Sigmoid colon (tissue), 7 donors: Measurements from ENCODE around the gene BCL2L13. TPM values are rescaled to one million over a fixed set of nuclear protein-coding genes. Genes with fewer than 3 reads are reported as not detected.

Experiments used
- DNase-seq: peaks from one replicate; pipeline ENCODE4 v3.0.0-alpha.2; 2019
- H3K27ac ChIP-seq, 4 donors: fragments of 200-600 bp; sonication (generic); one replicate each; pipeline ENCODE4 v1.5.1; 2016 to 2019; ENCODE audit warnings: mild to moderate bottlenecking in 1 of 4
- H3K27me3 ChIP-seq, 3 donors: fragments of 200-600 bp; sonication (generic); one replicate each; pipeline ENCODE4 v1.5.1; 2019; ENCODE audit warnings: mild to moderate bottlenecking in 1 of 3
- H3K36me3 ChIP-seq, 4 donors: fragments of 200-600 bp; sonication (generic); one replicate each; pipeline ENCODE4 v1.5.1; 2016 to 2019
- H3K4me1 ChIP-seq, 4 donors: fragments of 200-600 bp; sonication (generic); one replicate each; pipeline ENCODE4 v1.5.1; 2017 to 2019
- H3K4me3 ChIP-seq, 4 donors: fragments of 200-600 bp; sonication (generic); one replicate each; pipeline ENCODE4 v1.5.1; 2017 to 2019; ENCODE audit warnings: mild to moderate bottlenecking in 2 of 4, moderate library complexity in 1 of 4
- H3K9me3 ChIP-seq, 4 donors: fragments of 200-600 bp in 3 of 4; sonication (generic) in 3 of 4; one replicate each; pipeline versions ENCODE4 v1.5.1 to v1.6.1; 2013 to 2019
- EP300 ChIP-seq, 4 donors: sonication (generic); formaldehyde crosslinking; IDR thresholded peaks; one replicate each; pipeline ENCODE4 v1.6.1; 2017; ENCODE audit warnings: antibody characterized with exemption in 4 of 4
- POLR2A ChIP-seq, 2 donors: fragments of 450-650 bp; IDR thresholded peaks; one replicate each; pipeline ENCODE4 v1.6.1; 2016; ENCODE audit warnings: antibody characterized with exemption in 2 of 2, mild to moderate bottlenecking in 2 of 2, moderate library complexity in 2 of 2
- POLR2AphosphoS5 ChIP-seq, 4 donors: sonication (generic); formaldehyde crosslinking; IDR thresholded peaks; one replicate each; pipeline ENCODE4 v1.6.1; 2017; ENCODE audit warnings: antibody characterized with exemption in 4 of 4
- WGBS, 2 donors: extraction: QIAGEN DNeasy Blood & Tissue Kit; methylation state at CpG; one replicate each; pipeline ENCODE4 v1.1.7; 2013; 5-methylcytosine and 5-hydroxymethylcytosine counted together
- intact Hi-C: fragments of 100-400 bp; cut with DNase I; formaldehyde crosslinking; loops from one replicate; pipeline ENCODE4 v1.15.1; 2023
- polyA plus RNA-seq, 3 donors: library from polyadenylated mRNA; stranded (reverse); fragments of 200-250 nt; gene quantifications; one replicate each; pipeline ENCODE4 v1.2.3, GENCODE V29; 2013
- total RNA-seq, 4 donors: library from RNA; depleted of rRNA; stranded (reverse); fragments of >200 nt; gene quantifications; one replicate each; pipeline ENCODE4 v1.1.0, GENCODE V29; 2016
- TF ChIP-seq, protein P1 (sequence below), 4 experiments: fragments of 450-650 bp in 3 of 4; fragments of 200-600 bp in 1 of 4; IDR thresholded peaks; one replicate each; pipeline ENCODE4 v1.5.1; 2016 to 2019; ENCODE audit warnings: antibody characterized with exemption in 4 of 4, mild to moderate bottlenecking in 3 of 4, moderate library complexity in 2 of 4
- donor health status: healthy with polysubstance abuse.
- donor health status: Bipolar disorder and iron deficiency.
- donor health status: healthy.

BCL2L13 gene
- total and polyA plus RNA-seq, 7 donors = 29.4 to 68.1 (median 59.2) TPM

DNA sequence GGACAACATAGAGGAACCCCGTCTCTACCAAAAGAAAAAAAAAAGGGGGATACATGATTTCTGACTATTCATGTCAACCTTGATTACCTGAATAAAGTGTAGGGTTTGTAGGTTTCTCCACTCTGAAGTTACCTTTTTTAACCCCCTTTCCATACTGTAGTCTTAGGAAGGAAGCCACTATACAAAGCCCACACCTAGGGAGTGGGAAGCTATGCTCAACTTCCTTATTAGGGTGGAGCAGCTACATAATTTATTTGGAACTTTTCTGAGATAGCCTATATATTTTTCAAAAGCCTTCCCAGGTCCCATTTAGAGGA lies 9.4 kb upstream of the BCL2L13 start:
- Histone ChIP-seq H3K36me3 (peaks cover 0 to 5% (median 0%) of the 10 kb centered on the region in 4 donors), H3K27me3 (no peaks in the 10 kb centered on the region), H3K27ac (peak overlapping the region; percentile 88 to 92 (median 90)), H3K4me1 (peaks cover 0 to 32% (median 24%) of the 10 kb centered on the region in 4 donors), H3K9me3 (no peaks in the 10 kb centered on the region), H3K4me3 (peak overlapping the region; percentile 66 to 99 (median 88))
- intact Hi-C loops = loop anchor here (2.0 to 5.0 kb wide), 2 partner anchors 22 to 448 kb away; partner anchors contain the start of gene PEX26
- TF ChIP-seq, protein P1, sequence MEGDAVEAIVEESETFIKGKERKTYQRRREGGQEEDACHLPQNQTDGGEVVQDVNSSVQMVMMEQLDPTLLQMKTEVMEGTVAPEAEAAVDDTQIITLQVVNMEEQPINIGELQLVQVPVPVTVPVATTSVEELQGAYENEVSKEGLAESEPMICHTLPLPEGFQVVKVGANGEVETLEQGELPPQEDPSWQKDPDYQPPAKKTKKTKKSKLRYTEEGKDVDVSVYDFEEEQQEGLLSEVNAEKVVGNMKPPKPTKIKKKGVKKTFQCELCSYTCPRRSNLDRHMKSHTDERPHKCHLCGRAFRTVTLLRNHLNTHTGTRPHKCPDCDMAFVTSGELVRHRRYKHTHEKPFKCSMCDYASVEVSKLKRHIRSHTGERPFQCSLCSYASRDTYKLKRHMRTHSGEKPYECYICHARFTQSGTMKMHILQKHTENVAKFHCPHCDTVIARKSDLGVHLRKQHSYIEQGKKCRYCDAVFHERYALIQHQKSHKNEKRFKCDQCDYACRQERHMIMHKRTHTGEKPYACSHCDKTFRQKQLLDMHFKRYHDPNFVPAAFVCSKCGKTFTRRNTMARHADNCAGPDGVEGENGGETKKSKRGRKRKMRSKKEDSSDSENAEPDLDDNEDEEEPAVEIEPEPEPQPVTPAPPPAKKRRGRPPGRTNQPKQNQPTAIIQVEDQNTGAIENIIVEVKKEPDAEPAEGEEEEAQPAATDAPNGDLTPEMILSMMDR (IDR thresholded peaks at IDR 0.05) = no peak
- TF ChIP-seq POLR2AphosphoS5 (IDR thresholded peaks at IDR 0.05) (no peak), POLR2A (IDR thresholded peaks at IDR 0.05) (no peak), EP300 (IDR thresholded peaks at IDR 0.05) (no peak)
- 0 to 3% methylated on average over 1 of the region's 1 CpG for WGBS, 2 donors
- DNase-seq = no peak

DNA sequence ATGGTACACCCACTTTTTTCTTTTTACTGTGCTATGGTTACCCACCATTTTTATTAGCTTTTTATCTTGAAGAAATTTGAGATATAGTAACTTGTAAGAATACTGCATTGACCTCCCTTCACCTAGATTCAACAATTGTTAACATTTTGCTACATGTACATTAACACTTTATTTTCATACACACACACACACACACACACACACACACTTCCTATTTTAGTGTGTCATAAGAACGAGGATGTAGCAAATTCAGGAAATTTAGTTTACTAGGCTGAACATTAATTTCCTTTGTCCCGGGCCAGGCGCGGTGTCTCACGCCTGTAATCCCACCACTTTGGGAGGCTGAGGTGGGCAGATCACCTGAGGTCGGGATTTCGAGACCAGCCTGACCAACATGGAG lies 8.9 kb upstream of the BCL2L13 start:
- no peak for DNase-seq
- intact Hi-C loops = loop anchor here (2.0 to 5.0 kb wide), 2 partner anchors 23 to 448 kb away; partner anchors contain the start of gene PEX26
- H3K4me3 ChIP-seq = no peak overlapping the region
- H3K4me1 ChIP-seq = peaks cover 0 to 32% (median 24%) of the 10 kb centered on the region in 4 donors
- WGBS, 2 donors = 68 to 84% methylated on average over 7 of the region's 7 CpGs
- H3K27ac ChIP-seq = peak overlapping the region; percentile 88 to 92 (median 90)
- no peaks in the 10 kb centered on the region for H3K9me3 ChIP-seq
- H3K36me3 ChIP-seq = peaks cover 0 to 4% (median 0%) of the 10 kb centered on the region in 4 donors
- TF ChIP-seq POLR2AphosphoS5 (IDR thresholded peaks at IDR 0.05) (no peak), POLR2A (IDR thresholded peaks at IDR 0.05) (no peak), EP300 (IDR thresholded peaks at IDR 0.05) (no peak)
- TF ChIP-seq, protein P1 (IDR thresholded peaks at IDR 0.05) = no peak
- H3K27me3 ChIP-seq = no peaks in the 10 kb centered on the region

DNA sequence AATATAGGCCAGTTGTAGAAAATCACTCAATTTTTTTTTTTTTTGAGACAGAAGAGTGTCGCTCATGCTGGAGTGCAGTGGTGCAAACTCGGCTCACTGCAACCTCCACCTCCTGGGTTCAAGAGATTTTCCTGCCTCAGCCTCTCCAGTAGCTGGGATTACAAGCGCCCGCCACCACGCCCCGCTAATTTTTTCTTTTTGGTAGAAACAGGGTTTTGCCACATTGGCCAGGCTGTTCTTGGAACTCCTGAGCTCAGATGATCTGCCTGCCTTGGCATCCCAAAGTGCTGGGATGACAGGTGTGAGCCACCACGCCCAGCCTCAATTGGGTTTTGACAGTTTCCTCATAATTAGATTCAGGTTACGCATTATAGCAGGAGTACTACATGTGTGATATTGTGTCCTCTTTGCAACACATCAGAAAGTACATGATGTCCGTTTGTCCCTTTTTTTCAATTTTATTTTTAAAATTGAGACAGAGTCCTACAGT lies 7.4 kb upstream of the BCL2L13 start:
- 74 to 88% methylated on average over 9 of the region's 9 CpGs for WGBS, 2 donors
- intact Hi-C loops = no loop called here
- DNase-seq = no peak
- Histone ChIP-seq H3K9me3 (no peaks in the 10 kb centered on the region), H3K4me1 (peaks cover 0 to 23% (median 21%) of the 10 kb centered on the region in 4 donors), H3K27me3 (no peaks in the 10 kb centered on the region), H3K4me3 (no peak overlapping the region), H3K36me3 (no peaks in the 10 kb centered on the region), H3K27ac (no peak overlapping the region)
- TF ChIP-seq, protein P1 (IDR thresholded peaks at IDR 0.05) = no peak
- no peak for TF ChIP-seq POLR2A (IDR thresholded peaks at IDR 0.05)

DNA sequence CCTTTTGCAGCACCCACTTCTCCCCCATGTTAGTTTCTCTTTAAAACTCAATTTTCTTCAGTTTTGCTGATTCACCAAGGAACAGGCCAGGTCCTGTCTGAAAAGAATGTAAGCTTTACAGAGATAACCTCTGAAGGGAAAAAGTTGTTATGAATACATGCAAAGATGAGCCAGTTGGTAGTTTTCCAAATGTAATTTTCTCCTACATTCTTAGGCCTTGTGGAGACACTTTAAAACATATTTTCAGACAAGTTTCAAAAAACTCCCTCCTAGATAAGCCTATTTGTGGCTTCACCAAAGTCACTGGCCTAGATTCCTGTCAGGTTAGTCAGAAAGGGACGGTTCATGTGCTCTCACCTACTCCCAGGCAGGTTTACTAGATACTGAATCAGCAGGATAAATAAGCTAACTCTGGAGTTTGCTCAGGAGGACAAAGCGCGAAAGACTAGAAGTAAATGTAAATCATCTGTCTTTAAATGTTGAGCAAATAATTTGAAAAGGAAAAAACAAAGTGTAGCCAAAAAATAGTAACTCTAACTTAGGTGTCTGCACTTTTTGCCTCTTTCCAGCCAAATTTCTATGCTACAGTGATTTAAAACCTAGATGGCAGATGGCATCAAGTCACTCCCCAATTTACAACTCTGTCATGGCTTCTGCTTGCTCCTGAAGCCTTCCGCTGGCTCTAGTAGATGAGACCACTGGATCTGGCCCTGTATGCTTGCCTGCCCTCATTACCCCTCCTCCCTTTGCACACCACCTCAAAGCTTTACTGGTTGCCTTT lies 5.2 kb upstream of the BCL2L13 start:
- TF ChIP-seq, protein P1 (IDR thresholded peaks at IDR 0.05) = no peak
- TF ChIP-seq POLR2A (IDR thresholded peaks at IDR 0.05) (no peak), POLR2AphosphoS5 (IDR thresholded peaks at IDR 0.05) (no peak), EP300 (IDR thresholded peaks at IDR 0.05) (no peak)
- no peak for DNase-seq
- intact Hi-C loops = no loop called here
- 79 to 88% methylated on average over 4 of the region's 4 CpGs for WGBS, 2 donors
- H3K27ac ChIP-seq = peak overlapping the region in 1 of 4 donors; percentile 31
- H3K36me3 ChIP-seq = no peaks in the 10 kb centered on the region
- no peak overlapping the region for H3K4me3 ChIP-seq
- H3K27me3 ChIP-seq = no peaks in the 10 kb centered on the region
- peaks cover 0 to 14% (median 12%) of the 10 kb centered on the region in 4 donors for H3K4me1 ChIP-seq
- no peaks in the 10 kb centered on the region for H3K9me3 ChIP-seq
